CD4-positive, alpha-beta T cell treated with Interleukin-10 for 1 hour (primary cell): ENCODE results near the gene AXIN2.
"Not testable (repeated sequence)": the region's sequence is repeated elsewhere in the genome, so short reads cannot be mapped to it uniquely, and the experiment has no call there.

Source experiments
- DNase-seq: peaks from one replicate; pipeline ENCODE4 v3.0.0-alpha.2; 2020

AXIN2 gene

GRCh38 chr17:65536573-65537342 is 24.7 kb downstream of the AXIN2 start:
- DNase-seq, result no peak

- no peak for DNase-seq
Measured at GRCh38 chr17:65535777-65536572, 25.5 kb downstream of the AXIN2 start.

- no peak for DNase-seq
Measured at GRCh38 chr17:65533852-65534457, 27.5 kb downstream of the AXIN2 start.

- DNase-seq, result no peak
Measured at GRCh38 chr17:65533056-65533745, 28.2 kb downstream of the AXIN2 start.

GRCh38 chr17:65532101-65532890 is 29.2 kb downstream of the AXIN2 start:
- DNase-seq, result no peak

- no peak for DNase-seq
Measured at GRCh38 chr17:65531256-65532100, 30.0 kb downstream of the AXIN2 start.

- DNase-seq, result no peak
Measured at GRCh38 chr17:65530523-65531255, 30.8 kb downstream of the AXIN2 start.

- no peak for DNase-seq
Measured at GRCh38 chr17:65529761-65530522, 31.5 kb downstream of the AXIN2 start.

GRCh38 chr17:65529040-65529633 is 32.3 kb downstream of the AXIN2 start:
- DNase-seq, result no peak

GRCh38 chr17:65527857-65528591 is 33.4 kb downstream of the AXIN2 start:
- no peak for DNase-seq

- DNase-seq, result no peak
Measured at GRCh38 chr17:65527381-65527780, 34.1 kb downstream of the AXIN2 start.

GRCh38 chr17:65526854-65527253 is 34.6 kb downstream of the AXIN2 start:
- not testable (repeated sequence) for DNase-seq

GRCh38 chr17:65523853-65524664 is 37.4 kb downstream of the AXIN2 start:
- DNase-seq, result no peak

GRCh38 chr17:65523411-65523810 is 38.0 kb downstream of the AXIN2 start:
- peak; percentile 70 for DNase-seq

GRCh38 chr17:65522751-65523404 is 38.6 kb downstream of the AXIN2 start:
- DNase-seq, result no peak

- no peak for DNase-seq
Measured at GRCh38 chr17:65519462-65519861, 42.0 kb downstream of the AXIN2 start.

GRCh38 chr17:65518256-65518655 is 43.2 kb downstream of the AXIN2 start:
- no peak for DNase-seq
